SU-DHL-6 (cell line): ENCODE data around the gene UBE2J2.

ENCODE experiments used
- H2AFZ ChIP-seq: fragments of 200-600 bp; sonication (generic); 2 replicates; pipeline ENCODE4 v1.6.1; 2014; ENCODE audit warnings: low read depth, mild to moderate bottlenecking, moderate library complexity, mixed read lengths, antibody characterized with exemption, low read length; ENCODE audit not compliant: severe bottlenecking
- H3F3A ChIP-seq: fragments of 200-600 bp; shearing (Covaris generic); 2 replicates; pipeline ENCODE4 v1.6.0; 2016; ENCODE audit warnings: antibody characterized with exemption, mild to moderate bottlenecking; ENCODE audit not compliant: insufficient read depth
- H3K27ac ChIP-seq: fragments of 200-600 bp; sonication (generic); 2 replicates; pipeline ENCODE4 v1.5.1; 2016; ENCODE audit warnings: low read depth, mild to moderate bottlenecking, low read length, moderate library complexity, mixed read lengths
- H3K27me3 ChIP-seq: fragments of 200-600 bp; sonication (generic), shearing (Covaris generic); 2 replicates; pipeline ENCODE4 v1.6.0; 2014; ENCODE audit warnings: mild to moderate bottlenecking, low read length
- H3K36me3 ChIP-seq: fragments of 200-600 bp; sonication (generic); 2 replicates; pipeline ENCODE4 v1.6.1; 2014; ENCODE audit warnings: mild to moderate bottlenecking, low read length, mixed read lengths
- H3K4me2 ChIP-seq: fragments of 300-600, 200-600 bp; shearing (Covaris generic), sonication (generic); 2 replicates; pipeline ENCODE4 v1.6.0; 2014; ENCODE audit warnings: low read length, low read depth, mild to moderate bottlenecking; ENCODE audit not compliant: poor library complexity, severe bottlenecking
- H3K4me3 ChIP-seq: fragments of 200-600 bp; sonication (generic); 2 replicates; pipeline ENCODE4 v1.5.1; 2014; ENCODE audit warnings: antibody characterized with exemption, low read length, mild to moderate bottlenecking, mixed read lengths; ENCODE audit not compliant: insufficient read depth, poor library complexity, severe bottlenecking
- H3K79me2 ChIP-seq: fragments of 200-600 bp; sonication (generic); 2 replicates; pipeline ENCODE4 v1.6.1; 2014; ENCODE audit warnings: mild to moderate bottlenecking, low read length, moderate library complexity; ENCODE audit not compliant: insufficient read depth
- H3K9ac ChIP-seq: fragments of 200-600 bp; sonication (generic); 2 replicates; pipeline ENCODE4 v1.7.0; 2014; ENCODE audit warnings: mild to moderate bottlenecking, low read length
- H3K9me2 ChIP-seq: fragments of 200-600 bp; sonication (generic); replicated peaks from 2 replicates; pipeline ENCODE4 v1.6.1; 2014; ENCODE audit warnings: low read length; ENCODE audit not compliant: insufficient read depth
- H3K9me3 ChIP-seq: fragments of 200-600 bp; sonication (generic); 2 replicates; pipeline ENCODE4 v1.6.1; 2014; ENCODE audit warnings: low read length, mixed read lengths; ENCODE audit not compliant: insufficient read depth
- H4K20me1 ChIP-seq: fragments of 200-600 bp; sonication (generic); 2 replicates; pipeline ENCODE4 v1.6.1; 2014; ENCODE audit warnings: low read depth, mild to moderate bottlenecking, antibody characterized with exemption, low read length, moderate library complexity, mixed read lengths
- CTCF ChIP-seq: fragments of 200-600 bp; sonication (generic); IDR thresholded peaks from one replicate; pipeline ENCODE4 v1.5.1; 2017; ENCODE audit warnings: antibody characterized with exemption, mild to moderate bottlenecking, low read length, moderate library complexity; ENCODE audit not compliant: insufficient read depth, poor library complexity, severe bottlenecking
- EZH2phosphoT487 ChIP-seq: fragments of 200-600 bp; sonication (generic), shearing (Covaris generic); conservative IDR thresholded peaks from 2 replicates; pipeline ENCODE4 v1.6.1; 2018; ENCODE audit warnings: mild to moderate bottlenecking, antibody characterized with exemption, low read length, moderate library complexity, mixed read lengths

Gene UBE2J2

GRCh38 chr1:1232208-1232795 lies 41.4 kb downstream of the UBE2J2 start, which contains the start of gene B3GALT6:
Gene B3GALT6, plus strand, starts transcription at chr1:1232237. Its CDS starts 42 bp downstream, at chr1:1232279.
- Histone ChIP-seq H3K9me3 (no peaks in the 10 kb centered on the region), H4K20me1 (no peaks in the 10 kb centered on the region), H3K4me3 (peak within 1 kb of the TSS; percentile 77), H3K36me3 (no peaks in the 10 kb centered on the region), H3K79me2 (peaks cover 35% of the 10 kb centered on the region), H3F3A (no peaks in the 10 kb centered on the region), H3K9me2 (no peaks in the 10 kb centered on the region), H3K27me3 (no peaks in the 10 kb centered on the region), H3K27ac (peak within 1 kb of the TSS; percentile 53), H3K4me2 (peak within 1 kb of the TSS; percentile 90), H3K9ac (peak within 1 kb of the TSS; percentile 87), H2AFZ (peak within 1 kb of the TSS; percentile 62)
- no peak for TF ChIP-seq EZH2phosphoT487
- no peak for TF ChIP-seq CTCF

DNA sequence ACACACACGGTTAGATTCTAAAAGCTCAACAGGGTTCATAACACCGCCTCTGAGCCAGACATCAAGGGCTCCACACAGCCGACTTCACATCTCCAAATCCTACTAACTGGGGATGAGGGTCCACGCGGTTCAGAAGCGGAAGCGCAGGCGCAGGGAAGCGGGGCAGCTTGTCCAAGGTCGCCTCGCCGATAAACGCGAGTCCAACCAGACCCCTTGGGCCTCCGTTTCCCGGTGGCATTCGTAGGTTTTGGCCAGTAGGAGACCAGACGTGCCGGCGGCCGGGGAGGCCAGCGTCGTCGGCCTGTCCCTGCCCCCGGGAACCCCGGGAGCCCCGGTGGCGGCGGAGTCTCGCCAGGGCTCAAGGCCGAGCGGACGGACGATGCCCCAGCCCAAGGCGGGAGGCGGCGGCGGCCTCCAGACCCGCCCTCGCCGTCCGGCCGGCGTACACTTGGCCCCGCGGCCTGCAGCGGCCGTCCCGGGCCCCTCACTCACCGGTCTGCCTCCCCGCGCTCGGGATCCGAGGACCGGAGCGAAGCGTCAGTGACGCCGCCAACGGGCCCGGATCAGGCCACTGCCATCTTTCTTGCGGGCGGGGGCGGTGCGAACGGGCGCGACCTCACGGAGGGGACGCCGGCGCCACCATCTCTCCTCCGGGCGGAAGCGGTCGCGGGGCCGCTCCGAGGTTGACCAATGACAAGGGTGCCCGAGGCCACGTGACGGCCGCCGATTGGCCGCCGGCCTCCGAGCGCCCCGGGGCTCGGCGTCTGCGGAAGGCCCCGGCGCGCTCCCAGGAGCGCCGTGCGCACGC lies 42.0 kb downstream of the UBE2J2 start, which contains the start of gene SDF4:
Gene SDF4 (minus strand): TSS at position 602 of the 808 bp plus-strand sequence. CDS start 3,229 bp downstream, outside the sequence.
- Histone ChIP-seq H3K27me3 (no peaks in the 10 kb centered on the region), H3F3A (no peaks in the 10 kb centered on the region), H3K27ac (peak within 1 kb of the TSS; percentile 53), H3K4me3 (peak within 1 kb of the TSS; percentile 77), H3K79me2 (peaks cover 35% of the 10 kb centered on the region), H3K36me3 (no peaks in the 10 kb centered on the region), H3K9me3 (no peaks in the 10 kb centered on the region), H3K4me2 (peak within 1 kb of the TSS; percentile 90), H3K9me2 (no peaks in the 10 kb centered on the region), H4K20me1 (no peaks in the 10 kb centered on the region), H3K9ac (peak within 1 kb of the TSS; percentile 87), H2AFZ (peak within 1 kb of the TSS; percentile 62)
- no peak for TF ChIP-seq EZH2phosphoT487
- no peak for TF ChIP-seq CTCF

DNA sequence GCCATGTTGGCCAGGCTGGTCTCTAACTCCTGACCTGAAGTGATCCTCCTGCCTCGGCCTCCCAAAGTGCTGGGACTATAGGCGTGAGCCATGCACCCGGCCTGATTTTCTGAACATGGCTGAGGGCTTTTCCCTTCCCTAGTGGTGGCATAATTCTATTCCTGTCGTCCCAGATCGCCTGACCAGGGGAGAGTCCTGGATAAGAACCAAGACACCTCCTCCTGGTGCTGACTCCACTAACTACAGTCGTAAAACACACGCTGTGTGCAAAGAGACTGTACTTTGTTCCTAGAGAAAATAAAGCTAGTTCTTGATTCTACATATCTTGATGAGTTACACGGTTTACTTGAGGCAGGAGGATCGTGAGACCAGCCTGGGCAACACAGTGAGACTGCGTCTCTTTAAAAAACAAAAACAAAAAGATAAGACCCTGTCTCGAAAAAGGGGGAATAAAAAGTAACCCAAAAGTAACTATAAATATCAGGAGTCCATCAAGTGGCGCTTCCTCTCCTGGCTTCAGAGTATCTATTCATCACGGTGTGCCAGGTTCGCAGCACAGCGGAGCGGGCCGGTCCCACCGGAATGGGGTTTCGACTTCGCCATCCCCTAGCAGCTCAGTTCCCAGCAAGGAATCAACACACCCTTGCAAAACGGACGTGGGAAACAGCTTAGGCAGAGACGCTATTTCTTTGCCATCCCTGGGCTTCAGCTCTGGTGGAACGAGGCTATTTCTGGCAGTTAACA lies 42.8 kb downstream of the UBE2J2 start:
- H3K4me3 ChIP-seq: peak overlapping the region; percentile 77
- peak overlapping the region; percentile 90 for H3K4me2 ChIP-seq
- peak overlapping the region; percentile 62 for H2AFZ ChIP-seq
- H3K27me3 ChIP-seq: no peaks in the 10 kb centered on the region
- no peaks in the 10 kb centered on the region for H4K20me1 ChIP-seq
- peak overlapping the region; percentile 87 for H3K9ac ChIP-seq
- H3K9me2 ChIP-seq: no peaks in the 10 kb centered on the region
- TF ChIP-seq CTCF: no peak
- no peak for TF ChIP-seq EZH2phosphoT487
- peaks cover 35% of the 10 kb centered on the region for H3K79me2 ChIP-seq
- no peaks in the 10 kb centered on the region for H3F3A ChIP-seq
- H3K9me3 ChIP-seq: no peaks in the 10 kb centered on the region
- H3K27ac ChIP-seq: peak overlapping the region; percentile 53
- H3K36me3 ChIP-seq: no peaks in the 10 kb centered on the region
